K562 treated with DMSO at 1 percent for 24 hours (cell line): ENCODE measurements around the gene GPR171. TPM values are rescaled to one million over a fixed set of nuclear protein-coding genes. Genes with fewer than 3 reads are reported as not detected.

Experiments used
- total RNA-seq: library from RNA; unstranded; fragments of 300-600 nt; gene quantifications from 2 replicates; pipeline ENCODE4 v1.2.3, GENCODE V29; 2022; ENCODE audit warnings: low read depth; ENCODE audit not compliant: insufficient read depth

Gene GPR171
- not detected in 2 replicates for total RNA-seq

GRCh38 chr3:151203051-151203420, at the start of gene GPR171:
TSS of gene GPR171 (minus strand) at chr3:151203216. CDS start at chr3:151199386, 3,830 bp downstream.

Other genes with a start within 250 kb of the GPR171 start
- not detected in 2 replicates for gene CLRN1, start 230.5 kb downstream of the GPR171 start, total RNA-seq
- 0.03 TPM in 1 of 2 replicates, not detected in the other for gene MED12L, start 117.6 kb downstream of the GPR171 start, total RNA-seq
- gene P2RY14, start 75.3 kb upstream of the GPR171 start, total RNA-seq, result not detected in 2 replicates
- not detected in 2 replicates for gene GPR87, start 113.6 kb upstream of the GPR171 start, total RNA-seq
- gene P2RY13, start 126.3 kb upstream of the GPR171 start, total RNA-seq, result not detected in 2 replicates
- gene P2RY12, start 181.5 kb upstream of the GPR171 start, total RNA-seq, result not detected in 2 replicates